HG03066 (cell line): ENCODE data around the gene DARS1.
A peak's percentile ranks its signal among the peaks of the same experiment; 100 is the strongest.

ENCODE experiments used
- ATAC-seq: cut with Tn5 transposase; IDR thresholded peaks from one replicate; pipeline ENCODE4 v1.9.1; 2021; ENCODE audit warnings: low read depth; ENCODE audit not compliant: unreplicated experiment

The DARS1 gene

GRCh38 chr2:135985018-135985825, at the start of gene DARS1:
Gene DARS1, minus strand, starts transcription at chr2:135985626. Its CDS starts 158 bp downstream, at chr2:135985468.
- ATAC-seq, result peak; percentile 78

GRCh38 chr2:136034629-136035028, 49.2 kb upstream of the DARS1 start:
- ATAC-seq, result no peak

- no peak for ATAC-seq
These were observed 47.5 kb upstream of the DARS1 start for GRCh38 chr2:136032817-136033535.

- ATAC-seq, result no peak
These were observed 46.8 kb upstream of the DARS1 start for GRCh38 chr2:136032192-136032591.

GRCh38 chr2:136031711-136032110, 46.3 kb upstream of the DARS1 start:
- ATAC-seq, result no peak

- no peak for ATAC-seq
These were observed 45.0 kb upstream of the DARS1 start for GRCh38 chr2:136030406-136030805.

- ATAC-seq, result peak; percentile 79
These were observed 43.7 kb upstream of the DARS1 start for GRCh38 chr2:136029149-136029548.

GRCh38 chr2:136028001-136028400, 42.6 kb upstream of the DARS1 start:
- no peak for ATAC-seq

- ATAC-seq, result no peak
These were observed 41.7 kb upstream of the DARS1 start for GRCh38 chr2:136027112-136027511.

GRCh38 chr2:136025057-136025973, 39.9 kb upstream of the DARS1 start:
- ATAC-seq, result no peak

- no peak for ATAC-seq
These were observed 39.2 kb upstream of the DARS1 start for GRCh38 chr2:136024616-136025015.

GRCh38 chr2:136024185-136024584, 38.8 kb upstream of the DARS1 start:
- no peak for ATAC-seq

GRCh38 chr2:136023416-136023815, 38.0 kb upstream of the DARS1 start:
- no peak for ATAC-seq

GRCh38 chr2:136022396-136023146, 37.1 kb upstream of the DARS1 start:
- ATAC-seq, result no peak

- ATAC-seq, result no peak
These were observed 36.5 kb upstream of the DARS1 start for GRCh38 chr2:136021976-136022375.

GRCh38 chr2:136021406-136021805, 36.0 kb upstream of the DARS1 start:
- no peak for ATAC-seq

- ATAC-seq, result no peak
These were observed 35.4 kb upstream of the DARS1 start for GRCh38 chr2:136020831-136021230.

GRCh38 chr2:136019825-136020224, 34.4 kb upstream of the DARS1 start:
- ATAC-seq, result no peak

GRCh38 chr2:136019306-136019705, 33.9 kb upstream of the DARS1 start:
- peak; percentile 53 for ATAC-seq

- ATAC-seq, result no peak
These were observed 32.4 kb upstream of the DARS1 start for GRCh38 chr2:136017786-136018185.
